Measurements from ENCODE around the gene BMP8A.
"Not testable (repeated sequence)": the region's sequence is repeated elsewhere in the genome, so short reads cannot be mapped to it uniquely, and the experiment has no call there.

BMP8A gene

DNA sequence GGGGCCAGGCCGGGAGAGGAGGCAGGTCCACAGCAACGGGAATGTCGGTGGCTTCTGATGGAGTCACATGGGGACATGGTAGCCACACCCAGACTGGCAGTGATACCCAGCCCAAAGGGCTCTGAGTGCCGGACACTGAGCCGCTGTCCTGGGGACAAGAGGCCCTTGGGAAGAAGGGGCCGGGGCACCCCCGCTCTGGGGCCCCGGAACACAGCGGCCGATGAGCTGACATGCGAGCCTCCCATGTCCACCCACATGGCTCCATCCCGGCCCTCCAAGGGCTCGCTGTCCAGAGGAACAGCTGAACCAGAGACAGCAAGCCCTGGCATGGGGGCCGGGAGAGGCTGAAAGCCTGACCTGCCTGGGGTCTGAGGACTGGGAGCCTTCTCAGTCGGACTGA is 7.4 kb downstream of the BMP8A start:
- in situ Hi-C loops (cut with MboI; ENCODE audit: low pct_unique_long_range_greater_than_20kb, low sequenced_read_pairs), result not testable (repeated sequence)

GRCh38 chr1:39499668-39500067 is 8.2 kb downstream of the BMP8A start:
- no peak for DNase-seq
- in situ Hi-C loops (cut with MboI; ENCODE audit: low pct_unique_long_range_greater_than_20kb, low sequenced_read_pairs), result no loop called here

More for the DNA sequence above, 7.4 kb downstream of the BMP8A start:
- not testable (repeated sequence) for DNase-seq

- in situ Hi-C loops (cut with MboI; ENCODE audit: low pct_unique_long_range_greater_than_20kb, low sequenced_read_pairs), result no loop called here
- no peak for DNase-seq
These were observed 9.5 kb downstream of the BMP8A start for GRCh38 chr1:39500862-39501389.

DNA sequence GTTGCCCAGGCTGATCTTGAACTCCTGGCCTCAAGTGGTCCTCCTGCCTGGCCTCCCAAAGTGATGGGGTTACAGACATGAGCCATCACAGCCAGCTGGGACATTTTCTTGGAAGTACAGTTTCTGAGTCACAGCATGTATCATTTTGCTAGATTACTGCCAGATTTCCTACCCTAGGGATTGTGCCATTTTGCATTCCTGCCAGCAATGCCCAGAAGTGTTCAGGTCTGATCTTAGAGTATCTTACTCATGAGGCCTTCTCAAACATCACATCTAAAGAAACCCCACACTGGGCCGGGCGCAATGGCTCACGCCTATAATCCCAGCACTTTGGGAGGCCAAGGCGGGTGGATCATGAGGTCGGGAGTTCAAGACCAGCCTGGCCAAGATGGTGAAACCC is 10.2 kb downstream of the BMP8A start:
- DNase-seq, result no peak

GRCh38 chr1:39504436-39504835 is 13.0 kb downstream of the BMP8A start:
- in situ Hi-C loops (cut with MboI; ENCODE audit: low pct_unique_long_range_greater_than_20kb, low sequenced_read_pairs); DNase-seq: not testable (repeated sequence)

More for the DNA sequence above, 10.2 kb downstream of the BMP8A start:
- in situ Hi-C loops (cut with MboI; ENCODE audit: low pct_unique_long_range_greater_than_20kb, low sequenced_read_pairs), result no loop called here

- in situ Hi-C loops (cut with MboI; ENCODE audit: low pct_unique_long_range_greater_than_20kb, low sequenced_read_pairs), result no loop called here
- no peak for DNase-seq
These were observed 13.9 kb downstream of the BMP8A start for GRCh38 chr1:39505289-39505688.

- in situ Hi-C loops (cut with MboI; ENCODE audit: low pct_unique_long_range_greater_than_20kb, low sequenced_read_pairs), result no loop called here
- DNase-seq, result no peak
These were observed 15.9 kb downstream of the BMP8A start for GRCh38 chr1:39507230-39507928.

- DNase-seq, result no peak
- in situ Hi-C loops (cut with MboI; ENCODE audit: low pct_unique_long_range_greater_than_20kb, low sequenced_read_pairs), result no loop called here
These were observed 16.8 kb downstream of the BMP8A start for GRCh38 chr1:39508266-39508665.

GRCh38 chr1:39508857-39509305 is 17.4 kb downstream of the BMP8A start:
- in situ Hi-C loops (cut with MboI; ENCODE audit: low pct_unique_long_range_greater_than_20kb, low sequenced_read_pairs), result no loop called here

GRCh38 chr1:39509360-39510009 is 18.0 kb downstream of the BMP8A start:
- in situ Hi-C loops (cut with MboI; ENCODE audit: low pct_unique_long_range_greater_than_20kb, low sequenced_read_pairs), result no loop called here
- peak; percentile 49 for DNase-seq

More at GRCh38 chr1:39508857-39509305, 17.4 kb downstream of the BMP8A start:
- no peak for DNase-seq

DNA sequence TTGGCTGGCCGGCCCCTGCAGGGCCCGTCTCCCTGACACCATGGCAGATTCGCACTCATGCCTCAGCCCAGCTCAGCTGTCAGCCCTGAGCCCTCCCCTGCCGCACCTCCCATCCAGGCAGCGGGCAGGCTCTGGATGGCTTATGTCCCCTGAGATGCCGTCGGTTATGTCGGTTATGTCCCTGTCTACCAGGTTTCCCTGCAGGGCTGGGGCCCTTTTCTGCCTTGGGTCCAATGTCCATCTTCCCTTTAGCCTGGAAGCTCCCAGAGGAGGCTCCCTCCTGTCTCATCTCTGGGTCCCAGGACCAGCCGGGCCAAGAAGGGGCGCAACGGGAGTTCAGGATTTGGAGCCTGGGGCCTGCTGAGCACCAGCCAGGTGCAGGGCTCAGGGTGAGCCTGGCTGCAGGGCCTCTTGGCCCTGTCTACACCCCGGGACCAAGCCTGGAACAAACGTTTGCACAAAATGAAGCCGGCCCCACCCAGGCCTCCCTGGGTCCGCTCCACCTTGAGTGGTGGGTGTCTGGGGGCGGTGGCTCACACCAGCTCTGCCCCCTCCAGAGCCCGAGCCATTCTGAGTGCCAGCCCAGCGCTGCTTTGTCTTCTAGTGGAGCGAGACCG is 19.2 kb downstream of the BMP8A start:
- in situ Hi-C loops (cut with MboI; ENCODE audit: low pct_unique_long_range_greater_than_20kb, low sequenced_read_pairs); DNase-seq: not testable (repeated sequence)

DNA sequence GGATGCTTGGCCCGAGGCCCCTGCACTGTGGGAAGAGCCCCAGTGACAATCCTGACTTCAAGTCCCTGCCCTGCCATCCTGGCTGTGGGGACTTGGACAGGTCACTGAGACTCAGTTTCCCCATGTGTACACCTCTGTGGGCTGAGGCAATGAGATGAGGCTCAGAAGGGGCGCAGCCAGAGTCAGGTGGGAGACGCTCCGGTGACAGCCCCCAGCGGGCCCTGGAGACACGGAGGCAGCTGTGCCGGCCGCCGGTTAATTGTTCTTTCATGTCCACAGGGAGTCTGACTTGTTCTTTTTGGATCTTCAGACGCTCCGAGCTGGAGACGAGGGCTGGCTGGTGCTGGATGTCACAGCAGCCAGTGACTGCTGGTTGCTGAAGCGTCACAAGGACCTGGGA is 20.0 kb downstream of the BMP8A start:
- in situ Hi-C loops (cut with MboI; ENCODE audit: low pct_unique_long_range_greater_than_20kb, low sequenced_read_pairs); DNase-seq: not testable (repeated sequence)

- in situ Hi-C loops (cut with MboI; ENCODE audit: low pct_unique_long_range_greater_than_20kb, low sequenced_read_pairs); DNase-seq: not testable (repeated sequence)
These were observed 20.9 kb downstream of the BMP8A start for GRCh38 chr1:39512234-39512847.

DNA sequence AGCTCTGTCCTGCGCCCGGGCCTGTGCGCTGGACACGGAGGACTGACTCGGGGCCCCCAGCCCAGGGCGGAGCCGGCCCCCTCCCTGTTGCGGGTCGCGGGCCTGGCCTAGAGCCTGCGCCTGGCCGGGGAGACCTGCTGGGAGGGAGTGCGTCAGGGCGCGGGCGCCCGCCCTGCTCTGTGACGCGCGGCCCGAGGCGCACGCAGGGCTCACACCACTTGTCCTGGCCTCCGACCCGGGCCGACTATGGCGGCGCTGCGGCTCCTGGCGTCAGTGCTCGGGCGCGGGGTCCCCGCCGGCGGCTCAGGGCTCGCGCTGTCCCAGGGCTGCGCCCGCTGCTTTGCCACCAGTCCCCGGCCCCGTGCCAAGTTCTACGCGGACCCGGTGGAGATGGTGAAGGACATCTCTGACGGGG is 23.3 kb downstream of the BMP8A start:
- in situ Hi-C loops (cut with MboI; ENCODE audit: low pct_unique_long_range_greater_than_20kb, low sequenced_read_pairs); DNase-seq: not testable (repeated sequence)

DNA sequence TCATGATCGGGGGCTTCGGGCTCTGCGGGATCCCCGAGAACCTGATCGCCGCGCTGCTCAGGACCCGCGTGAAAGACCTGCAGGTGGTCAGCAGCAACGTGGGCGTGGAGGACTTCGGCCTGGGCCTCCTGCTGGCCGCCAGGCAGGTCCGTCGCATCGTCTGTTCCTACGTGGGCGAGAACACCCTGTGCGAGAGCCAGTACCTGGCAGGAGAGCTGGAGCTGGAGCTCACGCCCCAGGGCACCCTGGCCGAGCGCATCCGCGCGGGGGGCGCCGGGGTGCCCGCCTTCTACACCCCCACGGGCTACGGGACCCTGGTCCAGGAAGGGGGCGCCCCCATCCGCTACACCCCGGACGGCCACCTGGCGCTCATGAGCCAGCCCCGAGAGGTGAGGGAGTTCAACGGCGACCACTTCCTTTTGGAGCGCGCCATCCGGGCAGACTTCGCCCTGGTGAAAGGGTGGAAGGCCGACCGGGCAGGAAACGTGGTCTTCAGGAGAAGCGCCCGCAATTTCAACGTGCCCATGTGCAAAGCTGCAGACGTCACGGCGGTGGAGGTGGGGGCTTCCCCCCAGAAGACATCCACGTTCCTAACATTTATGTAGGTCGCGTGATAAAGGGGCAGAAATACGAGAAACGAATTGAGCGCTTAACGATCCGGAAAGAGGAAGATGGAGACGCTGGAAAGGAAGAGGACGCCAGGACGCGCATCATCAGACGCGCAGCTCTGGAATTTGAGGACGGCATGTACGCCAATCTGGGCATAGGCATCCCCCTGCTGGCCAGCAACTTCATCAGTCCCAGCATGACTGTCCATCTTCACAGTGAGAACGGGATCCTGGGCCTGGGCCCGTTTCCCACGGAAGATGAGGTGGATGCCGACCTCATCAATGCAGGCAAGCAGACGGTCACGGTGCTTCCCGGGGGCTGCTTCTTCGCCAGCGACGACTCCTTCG is 24.0 kb downstream of the BMP8A start:
- DNase-seq, result peak; percentile 46
- in situ Hi-C loops (cut with MboI; ENCODE audit: low pct_unique_long_range_greater_than_20kb, low sequenced_read_pairs), result not testable (repeated sequence)

GRCh38 chr1:39516841-39517240 is 25.4 kb downstream of the BMP8A start:
- DNase-seq; in situ Hi-C loops (cut with MboI; ENCODE audit: low pct_unique_long_range_greater_than_20kb, low sequenced_read_pairs): not testable (repeated sequence)

GRCh38 chr1:39517936-39518335 is 26.5 kb downstream of the BMP8A start:
- DNase-seq; in situ Hi-C loops (cut with MboI; ENCODE audit: low pct_unique_long_range_greater_than_20kb, low sequenced_read_pairs): not testable (repeated sequence)

DNA sequence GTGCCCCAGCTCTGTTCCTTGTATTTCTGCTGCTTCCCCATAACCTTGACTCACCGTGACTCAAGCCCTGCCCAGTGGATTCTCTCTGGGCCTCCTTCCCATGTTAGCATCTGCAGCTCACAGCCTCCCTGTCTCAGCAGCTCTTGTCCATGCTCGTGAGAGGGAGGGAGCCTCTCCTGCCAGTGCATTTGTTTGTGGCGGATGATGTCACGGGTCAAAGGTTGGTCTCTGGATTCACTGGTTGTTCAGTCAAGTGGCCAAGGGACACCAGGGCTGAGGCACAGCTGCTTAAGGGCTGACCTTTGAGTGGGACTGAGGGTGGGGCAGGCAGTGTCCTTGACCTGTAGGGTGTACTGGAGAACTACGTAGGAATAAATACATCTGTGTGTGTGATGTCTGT is 27.9 kb downstream of the BMP8A start:
- in situ Hi-C loops (cut with MboI; ENCODE audit: low pct_unique_long_range_greater_than_20kb, low sequenced_read_pairs); DNase-seq: not testable (repeated sequence)
